ENCODE measurements around the gene DENND2A. TPM values are rescaled to one million over a fixed set of nuclear protein-coding genes. Genes with fewer than 3 reads are reported as not detected.
A peak's percentile ranks its signal among the peaks of the same experiment; 100 is the strongest.

Gene DENND2A
- total and polyA plus RNA-seq, 2 of the 4 experiments (the other 2 are of a cell fraction): 7.5 to 10.3 TPM

GRCh38 chr7:140562926-140563481 is 77.6 kb downstream of the DENND2A start:
- in situ Hi-C loops (cut with MboI; ENCODE audit: low sequenced_read_pairs) (no loop called here), intact Hi-C loops (cut with micrococcal nuclease) (no loop called here), dilution Hi-C loops (cut with HindIII; ENCODE audit: low sequenced_read_pairs, unreplicated experiment) (no loop called here)
- H2BK120ac ChIP-seq (ENCODE audit: low read depth, low read length): no peak overlapping the region
- no TSS peak for BruUV-seq (replicated peaks)
- H3K4me1 ChIP-seq (ENCODE audit: control insufficient read depth, insufficient read depth, low read length): peaks cover 14% of the 10 kb centered on the region
- no CpG with 5 or more reads among the region's 5 CpGs for WGBS, 2 experiments (ENCODE audit: extremely low coverage in 2 of 2, insufficient read length in 1 of 2)
- H4K5ac ChIP-seq (ENCODE audit: low read depth, low read length): no peak overlapping the region
- H2AK9ac ChIP-seq (replicated peaks; ENCODE audit: low read depth, low read length, poor library complexity): no peak overlapping the region
- H4K8ac ChIP-seq (ENCODE audit: low read depth in 2 of 2, low read length in 2 of 2): peak overlapping the region in 1 of 2 experiments; percentile 16; a peak in 1 of 4 replicates
- H2BK15ac ChIP-seq (ENCODE audit: low read depth, low read length): no peak overlapping the region
- DNase-seq (peak; percentile 13), ATAC-seq (ENCODE audit: low read depth) (no peak)
- no peak overlapping the region for H3K9ac ChIP-seq (ENCODE audit: low read depth, low read length)
- H2AFZ ChIP-seq (replicated peaks; ENCODE audit: low read length, poor library complexity): peak overlapping the region; percentile 10
- peaks cover 17% of the 10 kb centered on the region for H3K9me1 ChIP-seq (ENCODE audit: insufficient read depth, low read length)
- H3K18ac ChIP-seq (ENCODE audit: low read depth, low read length): no peak overlapping the region
- H3K23ac ChIP-seq (ENCODE audit: low read depth, low read length): no peak overlapping the region
- no peaks in the 10 kb centered on the region for H3K9me3 ChIP-seq (ENCODE audit: control insufficient read depth, insufficient read depth, low read length)
- no peaks in the 10 kb centered on the region for H3K27me3 ChIP-seq (ENCODE audit: control insufficient read depth, insufficient read depth, low read length)
- peak overlapping the region; percentile 4; the same call in 1 of the 2 replicates for H4K91ac ChIP-seq (ENCODE audit: insufficient read depth, low read depth, low read length)
- H3K4me2 ChIP-seq (ENCODE audit: low read depth, low read length): no peak overlapping the region
- peaks cover 0 to 9% of the 10 kb centered on the region in 2 experiments; a peak in 1 of 4 replicates for H3K79me1 ChIP-seq (ENCODE audit: low read depth in 1 of 2, low read length in 2 of 2)
- H4K20me1 ChIP-seq (ENCODE audit: insufficient read depth, low read length): no peaks in the 10 kb centered on the region
- H3K56ac ChIP-seq (ENCODE audit: extremely low read depth, insufficient read depth, low read length): no peak overlapping the region
- H2AK5ac ChIP-seq (ENCODE audit: low read depth, low read length): no peak overlapping the region
- H3K4ac ChIP-seq (ENCODE audit: low read depth, low read length): peak overlapping the region; percentile 45; the same call in 1 of the 2 replicates
- peaks cover 31% of the 10 kb centered on the region for H3K36me3 ChIP-seq (ENCODE audit: control insufficient read depth, insufficient read depth, low read length)
- no peak overlapping the region for H2BK20ac ChIP-seq (ENCODE audit: low read depth, low read length)
- no peak overlapping the region for H3K4me3 ChIP-seq (ENCODE audit: insufficient read depth, low read depth, low read length)
- TF ChIP-seq CHD1 (IDR thresholded peaks at IDR 0.05; ENCODE audit: low read depth, low read length): no peak
- no peak for TF ChIP-seq RCOR1 (IDR thresholded peaks at IDR 0.05; ENCODE audit: insufficient replicate concordance, low read length)
- TF ChIP-seq SMC3 (IDR thresholded peaks at IDR 0.05; ENCODE audit: low read depth, low read length): no peak
- no peak for TF ChIP-seq MAZ (IDR thresholded peaks at IDR 0.05; ENCODE audit: borderline replicate concordance, low read depth, low read length)
- no peak for TF ChIP-seq MXI1 (IDR thresholded peaks at IDR 0.05; ENCODE audit: borderline replicate concordance, low read depth, low read length)
- no peak for TF ChIP-seq RAD21 (IDR thresholded peaks at IDR 0.05; ENCODE audit: low read length)
- no peak for TF ChIP-seq FOS (IDR thresholded peaks at IDR 0.05; ENCODE audit: low read depth, low read length)
- H3K27ac ChIP-seq (ENCODE audit: insufficient read depth, low read length): no peak overlapping the region
- 0 out of 2 replicates have a peak overlapping the region, but pooled peaks have one; percentile 52 for H3K14ac ChIP-seq (replicated peaks; ENCODE audit: low read depth, low read length)
- no peak overlapping the region for H2BK5ac ChIP-seq (ENCODE audit: low read depth, low read length, poor library complexity, severe bottlenecking)
- ChIA-PET POLR2A (ENCODE audit: unreplicated experiment) (no interaction called here), CTCF (no interaction called here)

Data from IMR-90 (cell line).